GM21423 (cell line): ENCODE data around the gene RGPD3.
"Not testable (repeated sequence)": the region's sequence is repeated elsewhere in the genome, so short reads cannot be mapped to it uniquely, and the experiment has no call there.

ENCODE experiments used
- ATAC-seq: cut with Tn5 transposase; IDR thresholded peaks from one replicate; pipeline ENCODE4 v1.9.1; 2021; ENCODE audit warnings: mild to moderate bottlenecking, moderate library complexity; ENCODE audit not compliant: unreplicated experiment

The RGPD3 gene

GRCh38 chr2:106468107-106468506 lies at the start of gene RGPD3:
TSS of gene RGPD3 (minus strand) at chr2:106468413. CDS start at chr2:106468288, 125 bp downstream.
- not testable (repeated sequence) for ATAC-seq

- ATAC-seq: no peak
Measured at GRCh38 chr2:106517329-106517728, 49.1 kb upstream of the RGPD3 start.

- ATAC-seq: no peak
Measured at GRCh38 chr2:106516864-106517263, 48.7 kb upstream of the RGPD3 start.

- no peak for ATAC-seq
Measured at GRCh38 chr2:106516436-106516835, 48.2 kb upstream of the RGPD3 start.

- ATAC-seq: not testable (repeated sequence)
Measured at GRCh38 chr2:106514827-106515226, 46.6 kb upstream of the RGPD3 start.

GRCh38 chr2:106513391-106513790 lies 45.2 kb upstream of the RGPD3 start:
- not testable (repeated sequence) for ATAC-seq

GRCh38 chr2:106511934-106512333 lies 43.7 kb upstream of the RGPD3 start:
- ATAC-seq: not testable (repeated sequence)

GRCh38 chr2:106511476-106511901 lies 43.3 kb upstream of the RGPD3 start:
- not testable (repeated sequence) for ATAC-seq

- ATAC-seq: not testable (repeated sequence)
Measured at GRCh38 chr2:106510791-106511190, 42.6 kb upstream of the RGPD3 start.

GRCh38 chr2:106509374-106509770 lies 41.2 kb upstream of the RGPD3 start:
- ATAC-seq: not testable (repeated sequence)

GRCh38 chr2:106508660-106509373 lies 40.6 kb upstream of the RGPD3 start:
- not testable (repeated sequence) for ATAC-seq

GRCh38 chr2:106506002-106506687 lies 37.9 kb upstream of the RGPD3 start:
- ATAC-seq: not testable (repeated sequence)

GRCh38 chr2:106504787-106505186 lies 36.6 kb upstream of the RGPD3 start:
- ATAC-seq: not testable (repeated sequence)

- ATAC-seq: not testable (repeated sequence)
Measured at GRCh38 chr2:106504192-106504591, 36.0 kb upstream of the RGPD3 start.

GRCh38 chr2:106502351-106502750 lies 34.1 kb upstream of the RGPD3 start:
- not testable (repeated sequence) for ATAC-seq

- not testable (repeated sequence) for ATAC-seq
Measured at GRCh38 chr2:106500350-106500749, 32.1 kb upstream of the RGPD3 start.

- ATAC-seq: not testable (repeated sequence)
Measured at GRCh38 chr2:106498549-106498948, 30.3 kb upstream of the RGPD3 start.

GRCh38 chr2:106492913-106493312 lies 24.7 kb upstream of the RGPD3 start:
- ATAC-seq: not testable (repeated sequence)

- not testable (repeated sequence) for ATAC-seq
Measured at GRCh38 chr2:106492399-106492798, 24.2 kb upstream of the RGPD3 start.

- not testable (repeated sequence) for ATAC-seq
Measured at GRCh38 chr2:106489701-106490100, 21.5 kb upstream of the RGPD3 start.

- ATAC-seq: not testable (repeated sequence)
Measured at GRCh38 chr2:106487386-106488191, 19.4 kb upstream of the RGPD3 start.
